ENCODE measurements around the gene ENTPD7.

The ENTPD7 gene

GRCh38 chr10:99754670-99755069, 95.4 kb downstream of the ENTPD7 start:
- no peak for DNase-seq

Data from CD4-positive, alpha-beta T cell treated with Interleukin-17A for 4 hours (primary cell).